ENCODE results near the gene MEGF9.

GRCh38 chr9:120713257-120714087 lies 798 bp downstream of the MEGF9 start:
- TF ChIP-seq CTCF (conservative IDR thresholded peaks at IDR 0.05) (no peak), EZH2 (IDR thresholded peaks at IDR 0.05; ENCODE audit: low read depth) (no peak)

Data from PC-9 (cell line).